ENCODE data around the gene KRTAP4-7.
"Not testable (repeated sequence)": the region's sequence is repeated elsewhere in the genome, so short reads cannot be mapped to it uniquely, and the experiment has no call there.

The KRTAP4-7 gene

GRCh38 chr17:41116297-41116696 lies 32.3 kb downstream of the KRTAP4-7 start:
- no peak for DNase-seq

- DNase-seq = not testable (repeated sequence)
These were observed 34.0 kb downstream of the KRTAP4-7 start, which contains the start of gene KRTAP4-11 for GRCh38 chr17:41117846-41118386. Gene KRTAP4-11 (minus strand): TSS chr17:41118373. CDS start chr17:41118315, 58 bp downstream.

- DNase-seq = no peak
These were observed 34.8 kb downstream of the KRTAP4-7 start for GRCh38 chr17:41118721-41119120.

- DNase-seq = not testable (repeated sequence)
These were observed 36.0 kb downstream of the KRTAP4-7 start for GRCh38 chr17:41119696-41120690.

GRCh38 chr17:41121742-41122141 lies 37.8 kb downstream of the KRTAP4-7 start:
- no peak for DNase-seq

GRCh38 chr17:41123292-41123990 lies 39.5 kb downstream of the KRTAP4-7 start:
- DNase-seq = not testable (repeated sequence)

- not testable (repeated sequence) for DNase-seq
These were observed 40.0 kb downstream of the KRTAP4-7 start, which contains the start of gene KRTAP4-12 for GRCh38 chr17:41123991-41124371. Gene KRTAP4-12 (minus strand): TSS chr17:41124182. CDS start chr17:41124122, 60 bp downstream.

GRCh38 chr17:41125064-41125463 lies 41.1 kb downstream of the KRTAP4-7 start:
- no peak for DNase-seq

GRCh38 chr17:41126412-41126811 lies 42.5 kb downstream of the KRTAP4-7 start:
- DNase-seq = no peak

GRCh38 chr17:41127371-41127770 lies 43.4 kb downstream of the KRTAP4-7 start:
- DNase-seq = no peak

GRCh38 chr17:41131979-41132378 lies 48.0 kb downstream of the KRTAP4-7 start:
- peak; percentile 88 for DNase-seq

- DNase-seq = no peak
These were observed 50.2 kb downstream of the KRTAP4-7 start for GRCh38 chr17:41133880-41134735.
